HEK293 (cell line): ENCODE results near the gene NAT14.

Experiments used
- REST ChIP-seq: fragments of 450-650 bp; formaldehyde crosslinking; IDR thresholded peaks from 2 replicates; pipeline ENCODE4 v1.5.1; 2016; ENCODE audit warnings: missing biosample characterization, missing genetic modification characterization
- YY1 ChIP-seq: fragments of 450-650 bp; formaldehyde crosslinking; IDR thresholded peaks from 2 replicates; pipeline ENCODE4 v1.5.1; 2018; ENCODE audit warnings: missing biosample characterization, missing genetic modification characterization
- TF ChIP-seq, protein P1 (sequence below): fragments of 450-650 bp; formaldehyde crosslinking; IDR thresholded peaks from 2 replicates; pipeline ENCODE4 v1.5.1; 2016; ENCODE audit warnings: missing biosample characterization, missing genetic modification characterization

GRCh38 chr19:55436847-55437246 lies 48.1 kb upstream of the NAT14 start:
- TF ChIP-seq, protein P1, sequence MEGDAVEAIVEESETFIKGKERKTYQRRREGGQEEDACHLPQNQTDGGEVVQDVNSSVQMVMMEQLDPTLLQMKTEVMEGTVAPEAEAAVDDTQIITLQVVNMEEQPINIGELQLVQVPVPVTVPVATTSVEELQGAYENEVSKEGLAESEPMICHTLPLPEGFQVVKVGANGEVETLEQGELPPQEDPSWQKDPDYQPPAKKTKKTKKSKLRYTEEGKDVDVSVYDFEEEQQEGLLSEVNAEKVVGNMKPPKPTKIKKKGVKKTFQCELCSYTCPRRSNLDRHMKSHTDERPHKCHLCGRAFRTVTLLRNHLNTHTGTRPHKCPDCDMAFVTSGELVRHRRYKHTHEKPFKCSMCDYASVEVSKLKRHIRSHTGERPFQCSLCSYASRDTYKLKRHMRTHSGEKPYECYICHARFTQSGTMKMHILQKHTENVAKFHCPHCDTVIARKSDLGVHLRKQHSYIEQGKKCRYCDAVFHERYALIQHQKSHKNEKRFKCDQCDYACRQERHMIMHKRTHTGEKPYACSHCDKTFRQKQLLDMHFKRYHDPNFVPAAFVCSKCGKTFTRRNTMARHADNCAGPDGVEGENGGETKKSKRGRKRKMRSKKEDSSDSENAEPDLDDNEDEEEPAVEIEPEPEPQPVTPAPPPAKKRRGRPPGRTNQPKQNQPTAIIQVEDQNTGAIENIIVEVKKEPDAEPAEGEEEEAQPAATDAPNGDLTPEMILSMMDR: no peak
- TF ChIP-seq YY1 (no peak), REST (tag by site-specific recombination) (no peak)
